AG04450 (cell line): ENCODE measurements around the gene RAG1. TPM values are rescaled to one million over a fixed set of nuclear protein-coding genes. Genes with fewer than 3 reads are reported as not detected.

ENCODE experiments used
- CTCF ChIA-PET: fragments of 300-600, 350-600 bp; formaldehyde crosslinking; extraction: SDS; loops from one replicate; lab custom pipeline; 2022; ENCODE audit warnings: antibody characterized with exemption, inconsistent platforms; lab: Charles Lee
- POLR2A ChIA-PET: fragments of 350-600 bp; formaldehyde crosslinking; extraction: SDS; loops from one replicate; lab custom pipeline; 2021; ENCODE audit warnings: antibody characterized with exemption, inconsistent platforms; lab: Yijun Ruan, JAX
- DNase-seq: peaks from one replicate; pipeline ENCODE4 v3.0.0-alpha.2; 2011; ENCODE audit warnings: low read depth, low spot score
- H3K27ac ChIP-seq: one replicate; pipeline ENCODE4 v1.5.1; 2012; ENCODE audit warnings: low read depth, low read length, control low read depth
- H3K27me3 ChIP-seq: one replicate; pipeline ENCODE4 v1.6.0; 2012; ENCODE audit warnings: low read length; ENCODE audit not compliant: control insufficient read depth, insufficient read depth
- H3K4me3 ChIP-seq: 2 replicates; pipeline ENCODE4 v1.5.1; 2011; ENCODE audit warnings: mild to moderate bottlenecking, low read depth, low read length, control low read depth
- H3K9me3 ChIP-seq: 2 replicates; pipeline ENCODE4 v1.5.1; 2012; ENCODE audit warnings: low read length; ENCODE audit not compliant: control insufficient read depth, insufficient read depth
- CTCF ChIP-seq: IDR thresholded peaks from 2 replicates; pipeline ENCODE4 v1.5.1; 2011; ENCODE audit warnings: low read depth, low read length, control low read depth, inconsistent platforms
- polyA plus RNA-seq: library from polyadenylated mRNA; depleted of rRNA; stranded (reverse); fragments of >200 nt; gene quantifications from 2 replicates; pipeline ENCODE4 v1.2.3, GENCODE V29; 2011

The RAG1 gene
- polyA plus RNA-seq, 1 experiment = 0.52 TPM

GRCh38 chr11:36565031-36565610 is 2.7 kb upstream of the RAG1 start:
- H3K27ac ChIP-seq = no peak overlapping the region
- peaks cover 16% of the 10 kb centered on the region for H3K27me3 ChIP-seq
- DNase-seq = no peak
- no peaks in the 10 kb centered on the region for H3K9me3 ChIP-seq
- TF ChIP-seq CTCF = no peak
- H3K4me3 ChIP-seq = no peak overlapping the region
- POLR2A ChIA-PET = no interaction called here
- CTCF ChIA-PET = interaction anchor here (0.5 to 7.5 kb wide), 36 partner anchors 10 to 501 kb away, joined by 3 to 199 read pairs (median 7); partner anchors contain the start of gene IFTAP

- H3K9me3 ChIP-seq = no peaks in the 10 kb centered on the region
- CTCF ChIA-PET = interaction anchor here (2.2 to 7.5 kb wide), 4 partner anchors 8 to 181 kb away, joined by 10 to 199 read pairs (median 105); no protein-coding TSS in a partner anchor
- H3K27me3 ChIP-seq = peaks cover 20% of the 10 kb centered on the region
- no peak overlapping the region for H3K4me3 ChIP-seq
- TF ChIP-seq CTCF = no peak
- no peak overlapping the region for H3K27ac ChIP-seq
- no peak for DNase-seq
- POLR2A ChIA-PET = no interaction called here
Measured at GRCh38 chr11:36566407-36567053, 1.3 kb upstream of the RAG1 start.

- no peak for TF ChIP-seq CTCF
- ChIA-PET POLR2A (no interaction called here), CTCF (interaction anchor here (2.1 kb wide), 1 partner anchor 178 kb away, joined by 18 read pairs; no protein-coding TSS in a partner anchor)
- Histone ChIP-seq H3K9me3 (no peaks in the 10 kb centered on the region), H3K4me3 (no peak overlapping the region), H3K27ac (no peak overlapping the region), H3K27me3 (peaks cover 24% of the 10 kb centered on the region)
- no peak for DNase-seq
Measured at GRCh38 chr11:36569095-36569494, 1.3 kb downstream of the RAG1 start.

GRCh38 chr11:36574486-36574885 is 6.7 kb downstream of the RAG1 start:
- DNase-seq = no peak
- ChIA-PET CTCF (interaction anchor here (6.7 kb wide), 1 partner anchor 10 kb away, joined by 59 read pairs; no protein-coding TSS in a partner anchor), POLR2A (no interaction called here)
- Histone ChIP-seq H3K9me3 (no peaks in the 10 kb centered on the region), H3K27me3 (peaks cover 8% of the 10 kb centered on the region), H3K4me3 (no peak overlapping the region), H3K27ac (no peak overlapping the region)
- no peak for TF ChIP-seq CTCF

GRCh38 chr11:36577373-36577772 is 9.6 kb downstream of the RAG1 start:
- H3K9me3 ChIP-seq = no peaks in the 10 kb centered on the region
- no peaks in the 10 kb centered on the region for H3K27me3 ChIP-seq
- no peak for DNase-seq
- POLR2A ChIA-PET = no interaction called here
- H3K4me3 ChIP-seq = no peak overlapping the region
- H3K27ac ChIP-seq = no peak overlapping the region
- no peak for TF ChIP-seq CTCF
- CTCF ChIA-PET = interaction anchor here (2.1 to 6.7 kb wide), 2 partner anchors 13 to 170 kb away, joined by 8 to 59 read pairs; no protein-coding TSS in a partner anchor
